GM06990 (cell line): ENCODE measurements around the gene LY6G6F.

Experiments
- DNase-seq: peaks from one replicate; pipeline ENCODE4 v3.0.0-alpha.2; 2011; ENCODE audit not compliant: insufficient read length; ENCODE audit errors: extremely low read depth
- H3K27me3 ChIP-seq: replicated peaks from 2 replicates; pipeline ENCODE4 v1.6.0; 2011; ENCODE audit warnings: low read length; ENCODE audit not compliant: control insufficient read depth, insufficient read depth
- H3K36me3 ChIP-seq: 2 replicates; pipeline ENCODE4 v1.5.1; 2011; ENCODE audit warnings: low read length; ENCODE audit not compliant: control insufficient read depth, insufficient read depth
- H3K4me3 ChIP-seq: replicated peaks from 2 replicates; pipeline ENCODE4 v1.5.1; 2011; ENCODE audit warnings: low read depth, mild to moderate bottlenecking, control low read depth, low read length
- CTCF ChIP-seq: IDR thresholded peaks from 2 replicates; pipeline ENCODE4 v1.5.1; 2011; ENCODE audit warnings: low read length, control low read depth, mild to moderate bottlenecking, inconsistent platforms; ENCODE audit not compliant: insufficient read depth, poor library complexity, severe bottlenecking

LY6G6F gene

GRCh38 chr6:31660381-31661261, 46.0 kb upstream of the LY6G6F start, which contains the start of gene C6orf47:
Gene C6orf47, minus strand, starts transcription at chr6:31660778. Its CDS starts 831 bp downstream, at chr6:31659947.
- peak; percentile 88 for DNase-seq
- TF ChIP-seq CTCF, result no peak
- Histone ChIP-seq H3K4me3 (peak within 1 kb of the TSS; percentile 92), H3K27me3 (no peaks in the 10 kb centered on the region), H3K36me3 (peaks cover 11% of the 10 kb centered on the region)

GRCh38 chr6:31661262-31662123, 45.2 kb upstream of the LY6G6F start:
- peaks cover 11% of the 10 kb centered on the region for H3K36me3 ChIP-seq
- no peak for DNase-seq
- H3K27me3 ChIP-seq, result no peaks in the 10 kb centered on the region
- H3K4me3 ChIP-seq, result peak overlapping the region; percentile 92
- no peak for TF ChIP-seq CTCF

GRCh38 chr6:31662124-31662723, 44.4 kb upstream of the LY6G6F start:
- Histone ChIP-seq H3K4me3 (no peak overlapping the region), H3K27me3 (no peaks in the 10 kb centered on the region), H3K36me3 (peaks cover 13% of the 10 kb centered on the region)
- DNase-seq, result no peak
- no peak for TF ChIP-seq CTCF

GRCh38 chr6:31663126-31663960, 43.3 kb upstream of the LY6G6F start:
- TF ChIP-seq CTCF, result no peak
- Histone ChIP-seq H3K36me3 (peaks cover 15% of the 10 kb centered on the region), H3K27me3 (no peaks in the 10 kb centered on the region), H3K4me3 (peak overlapping the region; percentile 92)
- DNase-seq, result no peak

- Histone ChIP-seq H3K4me3 (peak overlapping the region; percentile 92), H3K36me3 (peaks cover 19% of the 10 kb centered on the region), H3K27me3 (no peaks in the 10 kb centered on the region)
- no peak for TF ChIP-seq CTCF
- DNase-seq, result no peak
These were observed 42.5 kb upstream of the LY6G6F start for GRCh38 chr6:31663961-31664789.
